HG03097 (cell line): ENCODE data around the gene RPTOR.

Experiments
- ATAC-seq: cut with Tn5 transposase; IDR thresholded peaks from one replicate; pipeline ENCODE4 v1.9.1; 2021; ENCODE audit not compliant: unreplicated experiment, low FRiP score

Gene RPTOR

DNA sequence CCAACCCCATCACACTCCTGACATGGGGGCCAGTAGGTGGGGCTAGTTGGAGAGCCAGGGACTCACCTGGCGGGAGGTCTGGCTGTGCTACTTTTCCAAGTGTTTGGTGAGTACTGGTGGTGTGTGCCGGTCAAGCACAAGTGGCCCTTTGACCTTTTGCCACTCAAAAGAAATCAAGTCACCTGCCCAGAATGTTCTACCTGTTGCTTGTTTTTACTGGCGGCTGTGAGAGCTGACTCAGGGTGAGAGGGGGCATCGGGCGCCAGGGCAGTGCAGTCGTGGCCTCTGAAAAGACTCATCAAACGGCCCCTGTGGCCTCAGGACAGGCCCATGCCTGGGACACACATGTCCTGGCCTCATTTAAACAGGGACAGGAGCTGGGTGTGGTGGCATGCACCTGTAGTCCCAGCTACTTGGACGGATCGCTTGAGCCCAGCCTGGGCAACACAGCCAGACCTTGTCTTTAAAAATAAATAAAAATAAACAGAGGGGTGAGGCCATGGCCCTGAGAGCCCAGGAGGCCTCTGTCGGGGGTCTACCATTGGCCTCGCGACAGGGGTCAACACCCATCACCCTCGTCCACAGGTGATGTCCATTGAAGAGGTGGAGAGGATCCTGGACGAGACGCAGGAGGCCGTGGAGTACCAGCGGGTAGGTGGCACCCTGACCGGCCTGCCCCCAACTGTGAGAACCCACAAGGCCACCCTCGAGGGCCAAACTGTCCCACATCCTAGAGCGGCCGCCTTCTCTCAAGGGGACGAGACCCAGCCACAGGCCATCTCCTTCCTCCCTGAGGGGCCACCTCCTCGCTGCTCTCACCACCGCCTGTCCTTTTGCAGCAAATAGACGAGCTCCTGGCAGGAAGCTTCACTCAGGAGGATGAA lies 452.0 kb downstream of the RPTOR start:
- ATAC-seq: no peak

DNA sequence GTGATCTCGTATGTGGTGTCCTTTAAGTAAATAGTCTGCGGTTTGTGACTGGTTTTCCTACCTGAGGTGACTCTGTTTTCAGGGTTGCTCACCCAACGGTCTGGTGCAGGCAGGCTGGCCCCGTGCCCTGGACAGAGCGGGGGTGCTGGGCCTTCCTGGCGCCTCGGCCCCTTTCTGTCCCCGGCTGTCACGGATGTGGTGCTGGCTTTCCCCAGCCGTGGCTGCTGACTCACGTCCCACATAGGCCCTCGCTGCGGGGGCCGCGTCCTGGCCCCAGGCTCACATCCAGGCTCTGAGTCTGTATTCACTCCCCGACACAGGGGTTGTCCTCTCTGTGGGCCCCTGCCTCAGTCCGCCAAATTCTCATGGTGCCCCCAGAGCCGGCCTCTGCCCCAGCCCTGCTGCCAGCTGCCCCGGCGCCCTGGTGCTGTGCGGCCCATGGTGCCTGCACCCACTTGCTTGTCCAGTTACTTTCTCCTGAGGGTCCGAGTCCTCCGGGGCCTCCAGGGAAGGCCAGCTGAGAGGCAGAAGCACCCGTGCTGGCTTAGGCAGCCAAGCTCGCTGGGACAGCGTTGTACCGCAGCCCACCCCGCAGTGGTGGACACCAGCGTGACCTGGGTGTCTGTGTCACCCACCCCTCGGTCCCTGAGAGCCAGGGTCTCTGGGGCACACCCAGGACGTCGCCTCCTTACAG lies 452.9 kb downstream of the RPTOR start:
- ATAC-seq: no peak

DNA sequence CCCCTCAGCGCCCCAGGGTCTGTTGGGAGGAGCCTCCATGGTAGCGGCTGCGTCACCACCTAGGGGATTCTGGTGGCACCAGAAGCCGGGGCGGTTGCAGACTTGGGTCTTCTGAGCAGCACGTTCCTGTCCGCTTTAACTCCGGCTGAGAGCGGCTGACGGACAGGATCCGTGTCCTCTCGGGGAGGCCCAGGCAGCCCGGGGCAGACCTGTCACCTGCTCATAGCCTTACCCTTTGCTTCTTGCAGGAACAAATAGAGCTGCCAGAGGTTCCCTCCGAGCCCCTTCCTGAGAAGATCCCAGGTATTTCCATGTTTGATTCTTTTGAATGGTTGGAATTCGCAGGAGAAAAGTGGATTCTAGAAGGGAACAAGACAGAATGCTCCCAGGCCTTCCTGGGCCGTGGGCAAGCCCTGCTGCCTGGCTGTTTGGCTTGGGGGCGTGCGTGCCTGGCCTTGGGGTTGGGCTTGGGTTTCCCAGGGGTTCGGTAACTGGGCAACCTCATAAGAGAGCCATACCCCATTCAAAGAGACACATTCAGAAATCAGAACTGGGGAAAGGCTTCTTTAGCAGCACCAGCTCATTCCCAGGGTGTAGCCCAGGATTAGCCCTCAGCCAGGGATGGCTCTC lies 453.6 kb downstream of the RPTOR start:
- ATAC-seq: no peak

DNA sequence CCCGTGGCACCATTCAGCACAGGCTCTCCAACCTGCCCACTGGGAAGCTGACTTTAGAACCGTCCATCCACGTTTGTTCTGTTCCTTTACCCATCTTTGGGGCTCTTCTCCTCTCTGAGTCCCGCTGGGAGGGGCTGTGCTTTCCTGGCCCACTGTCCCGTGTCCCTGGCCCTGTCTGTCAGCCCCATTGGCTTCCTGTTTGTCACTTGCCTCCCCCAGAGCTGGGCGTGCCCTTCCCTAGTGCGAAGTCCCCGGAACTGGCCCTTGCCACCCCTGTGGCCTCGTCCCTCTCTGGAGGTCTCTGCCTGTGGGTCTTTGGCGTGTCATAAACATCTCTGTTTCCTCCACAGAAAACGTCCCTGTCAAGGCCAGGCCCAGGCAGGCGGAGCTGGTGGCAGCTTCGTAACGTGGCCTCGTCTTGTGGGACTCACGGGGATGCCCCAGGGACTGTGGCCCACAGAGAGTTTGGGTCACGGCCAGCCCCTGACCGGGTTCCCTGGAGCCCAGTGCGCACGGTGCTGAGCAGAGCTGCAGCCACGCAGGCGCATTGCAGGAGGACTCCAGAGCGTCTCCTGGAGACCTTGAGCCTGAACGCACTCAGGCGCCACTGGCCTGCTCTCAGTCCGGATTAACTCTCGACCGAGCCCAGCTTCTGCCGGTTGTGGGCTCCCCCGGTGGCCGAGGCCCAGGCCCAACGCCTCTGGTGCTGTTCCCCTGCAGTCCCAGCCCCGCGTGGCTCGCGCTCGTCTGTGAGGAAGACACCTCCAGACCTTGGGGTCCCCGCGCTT lies 454.3 kb downstream of the RPTOR start:
- ATAC-seq: no peak

DNA sequence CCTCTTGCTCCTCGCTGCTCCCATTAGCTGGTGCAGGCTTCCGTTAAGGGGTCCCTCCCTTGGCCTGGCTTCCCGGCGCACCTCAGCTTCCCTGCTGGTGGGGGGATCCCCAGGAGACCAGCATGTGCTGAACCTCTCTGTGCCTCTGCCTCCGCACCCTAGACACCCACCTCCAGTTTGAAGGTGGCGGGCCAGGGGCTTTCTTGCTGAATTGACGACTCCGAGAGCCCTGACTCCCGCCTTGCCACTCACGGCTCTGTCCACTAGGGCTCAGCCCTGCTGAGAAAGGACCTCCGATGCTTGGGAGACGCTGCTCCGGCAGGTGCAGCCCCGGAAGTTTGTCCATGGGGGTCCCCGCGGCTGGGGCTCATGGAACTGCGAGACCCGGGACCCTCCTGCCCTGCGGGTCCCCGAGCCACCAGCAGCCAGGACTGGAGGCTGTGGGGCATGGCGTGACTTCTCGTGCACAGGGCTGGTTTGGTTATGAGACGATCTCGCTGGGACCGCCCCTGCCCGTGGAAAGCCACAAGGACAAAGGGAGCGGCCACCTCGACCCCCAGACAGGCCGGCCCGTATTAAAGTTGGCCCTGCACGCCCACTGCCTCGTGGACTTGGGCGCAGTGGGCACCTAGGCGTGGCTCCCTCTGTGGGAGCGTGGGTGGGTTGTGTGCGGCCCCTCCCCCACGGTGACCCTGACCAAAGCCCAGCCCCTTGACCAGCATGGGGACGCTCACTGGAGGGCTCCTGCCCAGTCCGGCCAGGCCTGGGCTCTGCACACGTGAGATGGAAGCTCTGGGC lies 455.1 kb downstream of the RPTOR start:
- ATAC-seq: no peak

DNA sequence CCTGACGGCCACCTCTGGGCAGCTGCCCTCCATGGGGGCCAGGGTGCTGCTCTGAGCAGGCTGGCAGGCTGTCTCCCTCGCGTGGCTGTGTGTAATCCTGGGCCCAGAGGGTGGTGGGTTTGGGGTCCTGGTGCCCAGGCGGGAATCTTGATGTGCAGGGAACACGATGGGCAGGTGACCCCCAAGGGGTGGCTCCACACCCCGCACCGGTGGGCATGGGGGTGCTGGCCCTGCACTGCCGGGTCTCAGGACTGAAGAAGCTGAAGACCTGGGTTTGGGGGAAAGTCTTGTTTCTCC lies 455.6 kb downstream of the RPTOR start:
- ATAC-seq: no peak

DNA sequence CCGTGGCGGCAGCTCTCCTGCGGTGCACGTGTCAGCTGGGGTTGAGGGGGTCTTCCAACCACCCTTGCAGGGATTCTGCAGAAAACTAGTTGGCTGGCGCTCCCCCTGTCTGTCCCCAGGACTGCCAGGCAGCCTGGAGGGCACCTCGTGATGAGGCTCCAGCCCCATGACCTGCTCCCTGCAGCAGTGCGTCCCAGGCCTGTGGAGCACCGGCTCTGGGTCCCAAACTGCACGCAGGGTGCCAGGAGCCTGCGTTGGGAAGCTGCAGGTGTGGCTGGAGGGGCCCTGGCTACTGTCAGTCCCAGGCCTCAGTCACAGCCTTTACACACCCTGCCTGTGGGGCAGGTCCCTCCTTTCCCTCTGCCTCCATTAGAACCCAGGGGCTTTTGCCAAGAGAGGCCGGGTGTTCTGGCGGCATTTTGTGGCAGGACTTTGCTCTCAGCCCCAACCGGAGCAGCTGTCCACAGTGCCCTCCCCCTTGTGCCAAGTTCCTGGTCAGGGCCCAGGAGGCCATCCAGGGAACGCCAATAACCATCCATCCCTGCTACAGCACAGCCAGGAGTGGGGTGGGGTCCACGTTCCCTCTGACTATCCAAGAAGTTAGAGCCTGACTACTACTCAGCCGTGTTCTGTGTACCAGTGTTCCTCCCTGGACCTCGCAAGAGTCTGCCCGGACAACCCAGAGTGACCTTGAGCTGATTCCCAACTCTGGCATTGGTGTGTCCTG lies 456.2 kb downstream of the RPTOR start:
- ATAC-seq: no peak

DNA sequence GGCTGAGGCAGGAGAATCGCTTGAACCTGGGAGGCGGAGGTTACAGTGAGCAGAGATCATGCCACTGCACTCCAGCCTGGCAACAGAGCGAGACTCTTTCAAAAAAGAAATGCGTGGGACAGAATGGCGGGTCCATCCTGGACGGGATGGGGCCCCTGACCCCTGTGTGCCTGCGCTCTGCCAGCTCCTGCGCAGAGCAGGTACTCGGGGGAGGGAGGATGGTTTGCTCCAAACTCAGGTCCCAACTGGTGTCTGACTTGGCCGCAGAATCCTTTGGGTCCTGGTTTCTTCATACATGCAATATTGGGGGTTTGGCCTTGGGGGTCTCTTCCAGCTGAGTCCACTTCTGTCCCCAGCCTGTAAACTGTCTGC lies 457.4 kb downstream of the RPTOR start:
- ATAC-seq: no peak

DNA sequence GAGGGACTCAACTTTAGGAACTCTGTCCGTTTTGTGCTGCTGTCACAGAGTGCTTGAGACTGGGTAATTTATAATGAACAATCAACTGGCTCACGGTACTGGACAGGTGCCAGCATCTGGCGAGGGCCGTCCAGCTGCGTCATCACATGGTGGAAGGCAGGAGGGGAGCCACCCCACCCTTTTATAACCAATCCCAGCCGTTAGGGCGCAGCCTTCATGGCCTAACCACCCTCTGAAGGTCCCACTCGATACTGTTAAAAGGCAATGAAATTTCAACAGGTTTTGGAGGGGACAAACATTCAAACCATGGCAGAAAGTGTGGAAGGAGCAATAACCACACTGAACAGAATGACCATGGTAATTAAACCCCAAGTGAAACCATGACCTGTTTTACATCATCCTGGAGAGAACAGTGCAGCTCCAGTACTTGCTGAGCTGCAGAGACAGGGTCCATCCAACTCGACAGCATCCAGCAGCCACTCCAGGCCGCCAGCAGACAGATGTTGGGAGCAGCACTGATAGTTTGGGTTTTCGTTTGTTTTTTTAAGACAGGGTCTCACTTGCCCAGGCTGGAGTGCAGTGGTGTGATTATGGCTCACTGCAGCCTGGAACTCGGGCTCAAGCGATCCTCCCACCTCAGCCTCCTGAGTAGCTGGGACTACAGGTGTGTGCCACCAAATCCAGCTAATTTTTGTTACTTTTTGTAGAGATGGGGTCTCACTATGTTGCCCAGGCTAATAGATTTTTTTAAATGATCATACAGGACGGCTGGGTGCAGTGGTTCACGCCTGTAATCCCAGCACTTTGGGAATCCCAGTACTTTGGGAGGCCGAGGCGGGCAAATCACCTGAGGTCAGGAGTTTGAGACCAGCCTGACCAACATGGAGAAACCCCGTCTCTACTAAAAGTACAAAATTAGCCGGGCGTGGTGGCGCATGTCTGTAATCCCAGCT lies 458.0 kb downstream of the RPTOR start:
- no peak for ATAC-seq

DNA sequence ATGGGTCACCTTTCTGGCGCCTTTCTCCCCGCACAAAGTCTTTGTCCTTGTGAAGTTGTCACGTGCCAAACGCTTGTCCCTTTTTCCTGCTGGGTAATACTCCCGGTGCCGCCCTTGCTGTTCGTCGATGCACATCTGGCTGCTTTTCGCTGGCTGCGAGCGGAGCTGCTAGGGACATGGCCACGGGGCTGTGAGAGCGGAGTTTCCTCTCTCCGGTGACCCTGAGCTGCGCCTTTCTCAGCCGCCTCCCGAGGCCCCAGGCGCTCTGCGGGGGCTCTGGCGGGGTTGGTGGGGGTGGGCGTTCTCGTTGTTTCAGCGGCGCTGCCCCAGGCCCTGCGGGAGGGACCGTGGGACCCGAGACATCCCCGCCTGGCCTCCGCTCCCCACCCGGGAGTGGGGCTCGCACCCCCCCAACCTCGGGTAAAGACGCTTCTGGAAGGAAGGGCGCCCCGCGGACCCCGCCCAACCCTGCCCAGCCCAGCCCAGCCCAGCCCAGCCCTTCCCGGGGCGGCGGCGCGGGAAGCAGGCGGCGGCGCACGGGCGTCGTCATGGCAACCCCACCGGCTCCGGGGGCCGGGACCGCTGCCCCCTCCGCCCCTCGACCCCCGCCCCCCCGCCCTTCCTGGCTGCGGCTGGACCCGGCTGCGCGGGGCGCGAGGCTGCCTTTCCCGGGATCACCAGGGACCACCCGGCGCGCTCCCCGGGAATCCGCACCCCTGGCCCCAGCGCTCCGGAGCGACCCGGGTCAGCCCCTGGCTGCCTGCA lies 459.3 kb downstream of the RPTOR start:
- ATAC-seq: no peak

DNA sequence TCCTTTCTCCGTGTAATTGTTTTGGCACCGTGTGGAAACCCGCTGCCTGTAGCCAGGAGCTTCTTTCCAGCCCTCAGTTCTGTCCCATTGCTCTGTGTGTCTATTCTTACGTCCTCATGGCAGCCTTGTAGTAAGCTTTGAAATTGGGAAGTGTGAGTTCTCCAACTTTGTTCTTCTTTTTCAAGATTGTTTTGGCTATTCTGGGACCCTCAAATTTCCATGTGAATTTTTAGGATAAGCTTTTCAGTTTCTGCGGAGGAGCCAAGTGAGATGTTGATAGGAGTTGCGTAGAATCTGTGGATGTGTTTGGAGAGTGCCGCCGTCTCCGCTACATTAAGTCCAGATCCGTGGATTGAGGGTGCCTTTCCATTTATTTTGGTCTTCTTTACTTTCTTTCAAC lies 462.3 kb downstream of the RPTOR start:
- ATAC-seq: no peak

DNA sequence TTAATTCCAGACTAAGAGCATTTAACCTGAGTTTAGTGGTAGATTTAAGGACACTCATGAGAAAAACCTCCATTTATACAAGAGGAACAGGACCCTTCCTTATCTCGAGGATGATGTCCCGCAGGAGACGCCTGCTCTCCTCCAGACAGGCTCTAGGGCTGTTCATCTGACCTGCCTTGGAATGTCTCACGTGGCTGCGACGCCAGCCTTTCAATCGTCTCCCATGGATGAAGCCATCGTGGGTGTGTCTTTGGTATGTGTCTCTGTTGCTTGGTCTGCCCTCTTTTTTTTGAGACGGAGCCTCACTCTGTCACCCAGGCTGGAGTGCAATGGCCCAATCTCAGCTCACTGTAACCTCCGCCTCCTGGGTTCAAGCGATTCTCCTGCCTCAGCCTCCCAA lies 463.5 kb downstream of the RPTOR start:
- ATAC-seq: no peak

DNA sequence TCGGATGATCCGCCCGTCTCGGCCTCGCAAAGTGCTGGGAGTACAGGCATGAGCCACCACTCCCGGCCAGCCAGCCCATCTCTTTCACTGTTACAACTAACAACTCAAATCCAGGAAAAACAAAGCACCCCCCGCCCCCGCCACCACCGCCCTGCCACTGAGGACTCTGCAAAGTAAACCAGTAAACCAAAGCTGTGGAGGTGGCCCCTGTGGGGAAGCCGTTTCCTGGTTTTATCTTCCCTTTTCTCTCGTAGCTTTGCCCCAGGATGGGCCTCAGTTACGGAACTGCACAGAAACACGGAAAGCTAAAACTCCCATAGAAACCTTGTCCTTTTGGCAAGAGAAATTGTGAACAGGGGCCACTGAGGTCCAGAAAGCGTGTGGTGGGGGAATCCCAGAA lies 464.5 kb downstream of the RPTOR start:
- no peak for ATAC-seq

DNA sequence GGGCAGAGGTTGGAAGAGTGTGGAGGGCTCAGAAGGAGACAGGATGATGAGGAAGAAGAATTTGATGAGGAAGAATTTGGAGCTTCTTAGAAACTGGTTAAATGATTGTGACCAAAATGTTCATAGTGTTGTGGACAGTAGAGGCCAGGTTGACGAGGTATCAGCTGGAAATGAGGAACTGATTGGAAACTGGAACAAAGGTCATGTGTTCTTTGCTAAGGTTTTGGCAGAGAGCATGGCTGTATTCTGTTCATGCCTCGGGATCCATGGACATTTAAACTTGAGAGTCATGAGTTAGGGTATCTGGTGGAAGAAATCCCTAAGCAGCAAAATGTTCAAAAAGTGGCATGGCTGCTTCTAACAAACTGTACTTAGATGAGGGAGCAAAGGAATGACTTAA lies 466.3 kb downstream of the RPTOR start:
- ATAC-seq: no peak

DNA sequence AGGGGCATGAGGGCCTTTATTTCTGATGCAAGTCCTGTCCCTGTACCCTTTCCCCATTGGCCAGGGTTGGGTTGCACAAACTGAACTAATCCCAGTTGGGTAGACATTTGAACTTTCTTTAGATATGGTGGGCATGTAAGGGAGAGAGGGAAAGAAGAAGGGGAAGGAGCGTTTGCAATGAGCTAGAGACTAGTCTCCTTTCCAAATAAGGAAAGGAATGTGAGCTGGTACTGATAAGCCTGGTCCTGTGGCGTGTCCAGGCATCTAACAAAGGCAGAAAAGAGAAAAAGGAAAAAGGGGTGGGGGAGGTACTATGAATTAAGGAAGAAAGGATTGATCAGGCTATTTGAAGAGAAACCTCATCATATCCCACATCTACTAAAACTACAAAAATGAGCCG lies 467.3 kb downstream of the RPTOR start:
- ATAC-seq: no peak

DNA sequence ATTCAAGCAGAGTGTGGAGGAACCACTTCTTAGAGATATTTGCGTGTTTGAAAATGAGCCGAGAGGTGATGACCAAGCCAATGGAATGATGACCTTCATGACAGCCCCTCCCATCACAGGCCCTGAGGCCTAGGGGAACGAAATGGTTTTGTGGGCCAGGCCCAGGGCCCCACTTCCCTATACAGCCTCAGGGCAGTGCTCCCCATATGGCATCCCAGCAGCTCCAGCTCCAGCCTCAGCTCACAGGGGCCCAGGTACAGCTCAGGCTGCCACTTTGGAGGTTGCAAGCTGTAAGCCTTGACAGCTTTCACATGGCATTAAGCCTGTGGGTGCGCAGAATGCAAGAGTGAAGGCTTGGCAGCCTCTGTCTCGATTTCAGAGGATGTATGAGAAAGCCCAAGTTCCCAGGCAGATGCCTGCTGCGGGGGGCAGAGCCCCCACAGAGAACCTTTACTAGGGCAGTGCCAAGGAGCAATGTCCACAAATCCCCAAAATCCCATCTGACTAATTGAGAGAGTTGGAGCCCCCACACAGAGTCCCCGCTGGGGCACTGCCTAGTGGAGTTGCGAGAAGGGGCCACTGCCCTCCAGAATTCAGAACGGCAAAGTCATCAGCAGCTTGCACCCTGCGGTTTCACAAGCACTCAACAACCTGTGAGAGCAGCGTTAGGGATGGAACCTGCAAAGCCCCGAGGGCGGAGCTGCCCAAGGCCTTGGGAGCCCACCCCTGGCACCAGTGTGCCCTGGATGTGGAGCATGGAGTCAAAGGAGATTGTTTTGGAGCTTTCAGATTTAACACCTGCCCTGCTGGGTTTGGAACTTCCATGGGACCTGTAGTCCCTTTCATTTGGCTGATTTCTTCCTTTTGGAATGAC lies 468.2 kb downstream of the RPTOR start:
- no peak for ATAC-seq

DNA sequence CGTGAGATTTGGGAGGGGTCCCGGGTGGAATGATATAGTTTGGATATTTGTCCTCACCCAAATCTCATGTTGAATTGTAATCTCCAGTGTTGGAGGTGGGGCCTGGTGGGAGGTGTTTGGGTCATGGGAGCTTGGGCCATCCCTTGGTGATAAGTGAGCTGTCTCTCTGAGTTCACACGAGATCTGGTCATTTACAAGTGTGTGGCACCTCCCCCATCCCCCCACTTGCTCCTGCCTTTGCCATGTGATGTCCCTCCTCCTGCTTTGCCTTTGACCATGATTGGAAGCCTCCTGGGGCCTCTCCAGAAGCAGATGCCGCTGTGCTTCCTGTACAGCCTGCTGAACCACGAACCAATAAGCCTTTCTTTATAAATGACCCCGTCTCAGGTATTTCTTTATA lies 469.0 kb downstream of the RPTOR start:
- ATAC-seq: no peak
